Hematopoietic multipotent progenitor cell treated with erythropoietin and hydrocortisone succinate and interleukin-3 and kit ligand, for 17 days (in vitro differentiated cells): ENCODE measurements around the gene ERI3.

Experiments
- DNase-seq: peaks from one replicate; pipeline ENCODE4 v3.0.0-alpha.2; 2015; ENCODE audit warnings: low spot score

The ERI3 gene

GRCh38 chr1:44282704-44283426 lies 72.2 kb downstream of the ERI3 start:
- no peak for DNase-seq

GRCh38 chr1:44281962-44282703 lies 72.9 kb downstream of the ERI3 start:
- no peak for DNase-seq

GRCh38 chr1:44276901-44277300 lies 78.2 kb downstream of the ERI3 start:
- no peak for DNase-seq

- no peak for DNase-seq
These were observed 79.1 kb downstream of the ERI3 start for GRCh38 chr1:44275991-44276405.

GRCh38 chr1:44275296-44275962 lies 79.6 kb downstream of the ERI3 start:
- DNase-seq = no peak

GRCh38 chr1:44273560-44274350 lies 81.3 kb downstream of the ERI3 start:
- no peak for DNase-seq

- DNase-seq = no peak
These were observed 82.1 kb downstream of the ERI3 start for GRCh38 chr1:44272992-44273391.

- DNase-seq = no peak
These were observed 83.4 kb downstream of the ERI3 start for GRCh38 chr1:44271646-44272045.

GRCh38 chr1:44270686-44271628 lies 84.1 kb downstream of the ERI3 start:
- no peak for DNase-seq

- DNase-seq = no peak
These were observed 87.0 kb downstream of the ERI3 start for GRCh38 chr1:44268054-44268453.

- DNase-seq = no peak
These were observed 87.6 kb downstream of the ERI3 start for GRCh38 chr1:44267438-44267837.

GRCh38 chr1:44266400-44267344 lies 88.4 kb downstream of the ERI3 start:
- no peak for DNase-seq

GRCh38 chr1:44265656-44266358 lies 89.2 kb downstream of the ERI3 start:
- no peak for DNase-seq

- DNase-seq = no peak
These were observed 90.6 kb downstream of the ERI3 start for GRCh38 chr1:44264451-44264771.

- no peak for DNase-seq
These were observed 91.2 kb downstream of the ERI3 start for GRCh38 chr1:44263568-44264450.

GRCh38 chr1:44262816-44263567 lies 92.1 kb downstream of the ERI3 start:
- no peak for DNase-seq

- no peak for DNase-seq
These were observed 92.6 kb downstream of the ERI3 start for GRCh38 chr1:44262414-44262813.

GRCh38 chr1:44261962-44262361 lies 93.1 kb downstream of the ERI3 start:
- DNase-seq = no peak
